GM23338 (cell line): ENCODE results near the gene IGF1R. TPM values are rescaled to one million over a fixed set of nuclear protein-coding genes. Genes with fewer than 3 reads are reported as not detected.
A peak's percentile ranks its signal among the peaks of the same experiment; 100 is the strongest.

Experiments used
- ATAC-seq: fragments of 200-7000 bp; cut with Tn5 transposase; 3 replicates; pipeline ENCODE4 v1.9.1; 2020
- DNase-seq: peaks from one replicate; pipeline ENCODE4 v3.0.0-alpha.2; 2015; ENCODE audit warnings: low spot score
- H2AFZ ChIP-seq: fragments of 200-600 bp; sonication (generic); 2 replicates; pipeline ENCODE4 v1.8.0; 2016; ENCODE audit warnings: antibody characterized with exemption, mild to moderate bottlenecking, moderate library complexity
- H3F3A ChIP-seq: fragments of 200-600 bp; sonication (generic); replicated peaks from 2 replicates; pipeline ENCODE4 v1.8.0; 2017; ENCODE audit warnings: antibody characterized with exemption, mixed run types, low read depth
- H3K27ac ChIP-seq: fragments of 200-600 bp; sonication (generic); 2 replicates; pipeline ENCODE4 v1.6.1; 2016; ENCODE audit warnings: low read depth
- H3K27me3 ChIP-seq: fragments of 200-600 bp; sonication (generic); 2 replicates; pipeline ENCODE4 v1.8.0; 2016; ENCODE audit warnings: mild to moderate bottlenecking, mixed run types, moderate library complexity; ENCODE audit not compliant: insufficient read depth
- H3K36me3 ChIP-seq: fragments of 200-600 bp; sonication (generic); 2 replicates; pipeline ENCODE4 v1.8.0; 2016; ENCODE audit warnings: mild to moderate bottlenecking; ENCODE audit not compliant: insufficient read depth
- H3K4me1 ChIP-seq: fragments of 200-600 bp; sonication (generic); 2 replicates; pipeline ENCODE4 v1.8.0; 2016; ENCODE audit warnings: mild to moderate bottlenecking, moderate library complexity; ENCODE audit not compliant: insufficient read depth
- H3K4me2 ChIP-seq: fragments of 200-600 bp; sonication (generic); 2 replicates; pipeline ENCODE4 v1.7.1; 2017; ENCODE audit warnings: mixed run types
- H3K4me3 ChIP-seq: fragments of 200-600 bp; sonication (generic); 2 replicates; pipeline ENCODE4 v1.6.1; 2016; ENCODE audit warnings: mixed run types
- H3K79me2 ChIP-seq: fragments of 200-600 bp; sonication (generic); replicated peaks from 2 replicates; pipeline ENCODE4 v1.8.0; 2017; ENCODE audit warnings: mild to moderate bottlenecking; ENCODE audit not compliant: insufficient read depth
- H3K9me2 ChIP-seq: fragments of 200-600 bp; sonication (generic); 2 replicates; pipeline ENCODE4 v1.8.0; 2017; ENCODE audit not compliant: insufficient read depth
- H4K20me1 ChIP-seq: fragments of 200-600 bp; sonication (generic); replicated peaks from 2 replicates; pipeline ENCODE4 v1.8.0; 2017; ENCODE audit warnings: mild to moderate bottlenecking; ENCODE audit not compliant: insufficient read depth
- H3K27ac Mint-ChIP-seq: 2 replicates; pipeline ENCODE4 v1.8.0; 2020; ENCODE audit warnings: inconsistent platforms, mild to moderate bottlenecking, moderate library complexity, mixed read lengths
- H3K27me3 Mint-ChIP-seq: 3 replicates; pipeline ENCODE4 v1.8.0; 2022; ENCODE audit warnings: low read depth, mild to moderate bottlenecking, moderate library complexity, mixed read lengths, inconsistent platforms; ENCODE audit not compliant: insufficient read depth, poor library complexity
- H3K36me3 Mint-ChIP-seq: 3 replicates; pipeline ENCODE4 v1.8.0; 2021; ENCODE audit warnings: low read depth, mild to moderate bottlenecking, inconsistent platforms, moderate library complexity, mixed read lengths
- H3K4me1 Mint-ChIP-seq: 3 replicates; pipeline ENCODE4 v1.8.0; 2020; ENCODE audit warnings: mild to moderate bottlenecking, inconsistent platforms, mixed read lengths
- H3K4me3 Mint-ChIP-seq: 3 replicates; pipeline ENCODE4 v1.8.0; 2021; ENCODE audit warnings: moderate library complexity, mild to moderate bottlenecking, inconsistent platforms, mixed read lengths
- H3K9me3 Mint-ChIP-seq: 3 replicates; pipeline ENCODE4 v1.8.0; 2020; ENCODE audit warnings: moderate library complexity, mild to moderate bottlenecking, inconsistent platforms, mixed read lengths
- CREB1 ChIP-seq: fragments of 250-450 bp; sonication (Bioruptor Pico); IDR thresholded peaks from 2 replicates; pipeline ENCODE4 v1.5.0; 2020; ENCODE audit warnings: low read depth, mild to moderate bottlenecking, moderate library complexity
- CTCF ChIP-seq, 2 experiments: fragments of 200-600 bp in 1 of 2; sonication (generic) in 1 of 2; conservative IDR thresholded peaks; 2 replicates each; pipeline versions ENCODE4 v1.5.1 to v1.6.1; 2016 to 2017; ENCODE audit warnings: antibody characterized with exemption in 2 of 2, low read depth in 2 of 2, mild to moderate bottlenecking in 2 of 2, moderate library complexity in 1 of 2
- ETS1 ChIP-seq: IDR thresholded peaks from 2 replicates; pipeline ENCODE4 v1.6.1; 2016; ENCODE audit warnings: antibody characterized with exemption
- EZH2 ChIP-seq: fragments of 200-600 bp; sonication (generic); IDR thresholded peaks from one replicate; pipeline ENCODE4 v1.8.0; 2017; ENCODE audit warnings: antibody characterized with exemption, mild to moderate bottlenecking, low read depth; ENCODE audit not compliant: unreplicated experiment
- EZH2phosphoT487 ChIP-seq: fragments of 200-600 bp; sonication (generic); IDR thresholded peaks from one replicate; pipeline ENCODE4 v1.8.1; 2018; ENCODE audit warnings: antibody characterized with exemption; ENCODE audit not compliant: unreplicated experiment
- JUNB ChIP-seq: IDR thresholded peaks from one replicate; pipeline ENCODE4 v1.6.1; 2016; ENCODE audit warnings: antibody characterized with exemption; ENCODE audit not compliant: unreplicated experiment
- NANOG ChIP-seq: IDR thresholded peaks from 2 replicates; pipeline ENCODE4 v1.6.1; 2016; ENCODE audit warnings: antibody characterized with exemption, borderline replicate concordance
- POLR2AphosphoS5 ChIP-seq: IDR thresholded peaks from 2 replicates; pipeline ENCODE4 v1.6.1; 2016; ENCODE audit warnings: antibody characterized with exemption, low read depth
- REST ChIP-seq: IDR thresholded peaks from one replicate; pipeline ENCODE4 v1.6.1; 2018; ENCODE audit warnings: antibody characterized with exemption; ENCODE audit not compliant: unreplicated experiment
- STAT1 ChIP-seq: IDR thresholded peaks from one replicate; pipeline ENCODE4 v1.6.1; 2016; ENCODE audit warnings: antibody characterized with exemption; ENCODE audit not compliant: unreplicated experiment
- ZNF114 ChIP-seq: fragments of 250-450 bp; sonication (Bioruptor Pico); IDR thresholded peaks from 2 replicates; pipeline ENCODE4 v1.5.0; 2020; ENCODE audit warnings: mild to moderate bottlenecking, moderate library complexity
- ZNF331 ChIP-seq: fragments of 250-450 bp; sonication (Bioruptor Pico); IDR thresholded peaks from 2 replicates; pipeline ENCODE4 v1.5.0; 2020; ENCODE audit warnings: low read depth, mild to moderate bottlenecking, moderate library complexity
- ZNF462 ChIP-seq: fragments of 250-450 bp; sonication (Bioruptor Pico); IDR thresholded peaks from 2 replicates; pipeline ENCODE4 v1.5.0; 2020; ENCODE audit warnings: mild to moderate bottlenecking, moderate library complexity
- polyA plus RNA-seq: library from polyadenylated mRNA; unstranded; fragments of >200 nt; fragmentation: Nextera tagmentation; extraction: Ambion mirVana; gene quantifications from 2 replicates; pipeline ENCODE4 v1.2.1, GENCODE V29; 2016
- total RNA-seq: library from RNA; depleted of rRNA; stranded (reverse); fragments of >200 nt; shearing (Covaris generic); gene quantifications from 2 replicates; pipeline ENCODE4 v1.2.3, GENCODE V29; 2014

Gene IGF1R
- total and polyA plus RNA-seq, 2 experiments from 2014 or later, result 20.4 to 92.2 TPM

- H3K27ac Mint-ChIP-seq, result peak overlapping the region; percentile 67
- Histone ChIP-seq H3K27ac (no peak overlapping the region), H3K79me2 (peaks cover 97% of the 10 kb centered on the region), H3K27me3 (no peaks in the 10 kb centered on the region), H3F3A (no peaks in the 10 kb centered on the region), H2AFZ (no peak overlapping the region), H3K4me1 (peaks cover 98% of the 10 kb centered on the region), H3K9me2 (no peaks in the 10 kb centered on the region), H3K36me3 (no peaks in the 10 kb centered on the region), H3K4me3 (no peak overlapping the region), H4K20me1 (peaks cover 32% of the 10 kb centered on the region), H3K4me2 (0 out of 2 replicates have a peak overlapping the region, but pooled peaks have one; percentile 35)
- TF ChIP-seq NANOG (no peak), ZNF114 (CRISPR knock-in tag) (no peak), ETS1 (no peak), CREB1 (CRISPR knock-in tag) (no peak), JUNB (no peak), CTCF (conservative IDR thresholded peaks at IDR 0.05; ENCODE audit: low read depth in 2 of 2) (no peak), ZNF462 (CRISPR knock-in tag) (no peak), POLR2AphosphoS5 (no peak), EZH2 (no peak), STAT1 (no peak), ZNF331 (CRISPR knock-in tag) (no peak), EZH2phosphoT487 (no peak), REST (no peak)
- H3K4me3 Mint-ChIP-seq, result no peak overlapping the region; the same call in 2 of the 3 replicates
- DNase-seq (no peak), ATAC-seq (peak; percentile 67)
- H3K27me3 Mint-ChIP-seq, result peaks cover 11% of the 10 kb centered on the region
- peaks cover 88% of the 10 kb centered on the region for H3K4me1 Mint-ChIP-seq
- no peaks in the 10 kb centered on the region for H3K36me3 Mint-ChIP-seq
- no peaks in the 10 kb centered on the region for H3K9me3 Mint-ChIP-seq
Measured at GRCh38 chr15:98787936-98788757, 139.8 kb downstream of the IGF1R start.
